WTC11 (cell line): ENCODE measurements around the gene SEC14L6. TPM values are rescaled to one million over a fixed set of nuclear protein-coding genes. Genes with fewer than 3 reads are reported as not detected.

Source experiments
- ATAC-seq: fragments of 200-7000 bp; cut with Tn5 transposase; 2 replicates; pipeline ENCODE4 v1.10.0; 2021; ENCODE audit warnings: mild to moderate bottlenecking, moderate library complexity
- CTCF ChIA-PET: fragments of 300-600 bp; sonication (Branson Sonifier 250); formaldehyde crosslinking; loops from one replicate; lab custom pipeline; 2021; ENCODE audit warnings: antibody characterized with exemption; lab: Charles Lee
- POLR2A ChIA-PET: fragments of 350-600 bp; sonication (Branson Sonifier 250); formaldehyde crosslinking; loops from one replicate; lab custom pipeline; 2021; ENCODE audit warnings: antibody characterized with exemption; lab: Charles Lee
- DNase-seq: peaks from one replicate; pipeline ENCODE4 v3.0.0; 2021; ENCODE audit warnings: low spot score
- H3K27ac Mint-ChIP-seq: 2 replicates; pipeline ENCODE4 v1.8.0; 2021; ENCODE audit warnings: mixed read lengths
- H3K27me3 Mint-ChIP-seq: 2 replicates; pipeline ENCODE4 v1.8.0; 2021; ENCODE audit warnings: low read depth, mild to moderate bottlenecking, moderate library complexity, mixed read lengths
- H3K36me3 Mint-ChIP-seq: 2 replicates; pipeline ENCODE4 v1.8.0; 2021; ENCODE audit warnings: mixed read lengths
- H3K4me1 Mint-ChIP-seq: 2 replicates; pipeline ENCODE4 v1.8.0; 2022; ENCODE audit warnings: mixed read lengths
- H3K4me3 Mint-ChIP-seq: 2 replicates; pipeline ENCODE4 v1.8.0; 2021; ENCODE audit warnings: mild to moderate bottlenecking, moderate library complexity, mixed read lengths
- H3K9me3 Mint-ChIP-seq: 2 replicates; pipeline ENCODE4 v1.8.0; 2021; ENCODE audit warnings: mixed read lengths
- ATF3 ChIP-seq: sonication (generic); formaldehyde crosslinking; conservative IDR thresholded peaks from 2 replicates; pipeline ENCODE4 v1.8.1; 2022; ENCODE audit warnings: mild to moderate bottlenecking, missing genetic modification reagents
- HMGA2 ChIP-seq: fragments of 250-450 bp; sonication (Bioruptor Pico); IDR thresholded peaks from 2 replicates; pipeline ENCODE4 v1.4.0; 2021; ENCODE audit warnings: mild to moderate bottlenecking, moderate library complexity
- IRF1 ChIP-seq: sonication (generic); formaldehyde crosslinking; IDR thresholded peaks from 2 replicates; pipeline ENCODE4 v1.8.0; 2023; ENCODE audit warnings: missing genetic modification reagents
- JUN ChIP-seq: sonication (generic); formaldehyde crosslinking; IDR thresholded peaks from 2 replicates; pipeline ENCODE4 v1.8.0; 2023; ENCODE audit warnings: mild to moderate bottlenecking, missing genetic modification reagents
- NFE2L1 ChIP-seq: sonication (generic); formaldehyde crosslinking; IDR thresholded peaks from 2 replicates; pipeline ENCODE4 v1.8.1; 2023; ENCODE audit warnings: missing genetic modification reagents
- NR2C2 ChIP-seq: sonication (generic); formaldehyde crosslinking; IDR thresholded peaks from 2 replicates; pipeline ENCODE4 v1.8.0; 2022; ENCODE audit warnings: mild to moderate bottlenecking, missing genetic modification reagents
- PRRX2 ChIP-seq: fragments of 250-450 bp; sonication (Bioruptor Pico); IDR thresholded peaks from 2 replicates; pipeline ENCODE4 v1.8.0; 2021; ENCODE audit warnings: mild to moderate bottlenecking
- SMAD4 ChIP-seq: sonication (generic); formaldehyde crosslinking; IDR thresholded peaks from 2 replicates; pipeline ENCODE4 v1.8.0; 2022; ENCODE audit warnings: mild to moderate bottlenecking, missing genetic modification reagents
- SOX15 ChIP-seq: fragments of 250-450 bp; sonication (Bioruptor Pico); IDR thresholded peaks from 2 replicates; pipeline ENCODE4 v1.9.0; 2021; ENCODE audit warnings: mild to moderate bottlenecking
- STAT6 ChIP-seq: sonication (generic); formaldehyde crosslinking; conservative IDR thresholded peaks from 2 replicates; pipeline ENCODE4 v1.8.1; 2023; ENCODE audit warnings: mild to moderate bottlenecking, low read depth, missing genetic modification reagents, moderate library complexity
- ZBTB21 ChIP-seq: sonication (generic); formaldehyde crosslinking; IDR thresholded peaks from 2 replicates; pipeline ENCODE4 v1.8.1; 2023; ENCODE audit warnings: mild to moderate bottlenecking, missing genetic modification reagents, borderline replicate concordance
- ZNF121 ChIP-seq: sonication (generic); formaldehyde crosslinking; IDR thresholded peaks from 2 replicates; pipeline ENCODE4 v1.8.0; 2023; ENCODE audit warnings: missing genetic modification reagents
- ZNF281 ChIP-seq: sonication (generic); formaldehyde crosslinking; IDR thresholded peaks from 2 replicates; pipeline ENCODE4 v1.8.0; 2023; ENCODE audit warnings: mild to moderate bottlenecking, missing genetic modification reagents
- ZNF416 ChIP-seq: fragments of 250-450 bp; sonication (Bioruptor Pico); IDR thresholded peaks from 2 replicates; pipeline ENCODE4 v1.9.0; 2021; ENCODE audit warnings: mild to moderate bottlenecking, inconsistent platforms
- total RNA-seq: library from RNA; stranded (reverse); gene quantifications from 3 replicates; pipeline ENCODE4 v1.2.3, GENCODE V29; 2021
- TF ChIP-seq, protein P1 (sequence below): sonication (generic); formaldehyde crosslinking; IDR thresholded peaks from 2 replicates; pipeline ENCODE4 v1.8.0; 2022; ENCODE audit warnings: missing genetic modification reagents
- TF ChIP-seq, protein P2 (sequence below): sonication (generic); formaldehyde crosslinking; IDR thresholded peaks from 2 replicates; pipeline ENCODE4 v1.8.1; 2022; ENCODE audit warnings: low read depth, missing genetic modification reagents, borderline replicate concordance
- TF ChIP-seq, protein P3 (sequence below): sonication (generic); formaldehyde crosslinking; IDR thresholded peaks from 2 replicates; pipeline ENCODE4 v1.8.1; 2023; ENCODE audit warnings: mild to moderate bottlenecking, moderate library complexity, missing genetic modification reagents
- TF ChIP-seq, protein P4 (sequence below): sonication (generic); formaldehyde crosslinking; IDR thresholded peaks from 2 replicates; pipeline ENCODE4 v1.8.0; 2022; ENCODE audit warnings: mild to moderate bottlenecking, missing genetic modification reagents

SEC14L6 gene
- total RNA-seq, 1 experiment from 2014 or later = 1.6 TPM

GRCh38 chr22:30535182-30535581, 11.4 kb downstream of the SEC14L6 start:
- Mint-ChIP-seq H3K27me3 (no peaks in the 10 kb centered on the region; the same call in 1 of the 2 replicates), H3K4me3 (no peak overlapping the region), H3K27ac (no peak overlapping the region), H3K9me3 (no peaks in the 10 kb centered on the region), H3K36me3 (no peaks in the 10 kb centered on the region), H3K4me1 (peaks cover 9% of the 10 kb centered on the region)
- DNase-seq (no peak), ATAC-seq (no peak)
- CTCF ChIA-PET = no interaction called here
- TF ChIP-seq NFE2L1 (CRISPR knock-in tag) = no peak
- no peak for TF ChIP-seq IRF1
- TF ChIP-seq PRRX2 (CRISPR knock-in tag) = no peak
- TF ChIP-seq HMGA2 = no peak
- TF ChIP-seq, protein P1, sequence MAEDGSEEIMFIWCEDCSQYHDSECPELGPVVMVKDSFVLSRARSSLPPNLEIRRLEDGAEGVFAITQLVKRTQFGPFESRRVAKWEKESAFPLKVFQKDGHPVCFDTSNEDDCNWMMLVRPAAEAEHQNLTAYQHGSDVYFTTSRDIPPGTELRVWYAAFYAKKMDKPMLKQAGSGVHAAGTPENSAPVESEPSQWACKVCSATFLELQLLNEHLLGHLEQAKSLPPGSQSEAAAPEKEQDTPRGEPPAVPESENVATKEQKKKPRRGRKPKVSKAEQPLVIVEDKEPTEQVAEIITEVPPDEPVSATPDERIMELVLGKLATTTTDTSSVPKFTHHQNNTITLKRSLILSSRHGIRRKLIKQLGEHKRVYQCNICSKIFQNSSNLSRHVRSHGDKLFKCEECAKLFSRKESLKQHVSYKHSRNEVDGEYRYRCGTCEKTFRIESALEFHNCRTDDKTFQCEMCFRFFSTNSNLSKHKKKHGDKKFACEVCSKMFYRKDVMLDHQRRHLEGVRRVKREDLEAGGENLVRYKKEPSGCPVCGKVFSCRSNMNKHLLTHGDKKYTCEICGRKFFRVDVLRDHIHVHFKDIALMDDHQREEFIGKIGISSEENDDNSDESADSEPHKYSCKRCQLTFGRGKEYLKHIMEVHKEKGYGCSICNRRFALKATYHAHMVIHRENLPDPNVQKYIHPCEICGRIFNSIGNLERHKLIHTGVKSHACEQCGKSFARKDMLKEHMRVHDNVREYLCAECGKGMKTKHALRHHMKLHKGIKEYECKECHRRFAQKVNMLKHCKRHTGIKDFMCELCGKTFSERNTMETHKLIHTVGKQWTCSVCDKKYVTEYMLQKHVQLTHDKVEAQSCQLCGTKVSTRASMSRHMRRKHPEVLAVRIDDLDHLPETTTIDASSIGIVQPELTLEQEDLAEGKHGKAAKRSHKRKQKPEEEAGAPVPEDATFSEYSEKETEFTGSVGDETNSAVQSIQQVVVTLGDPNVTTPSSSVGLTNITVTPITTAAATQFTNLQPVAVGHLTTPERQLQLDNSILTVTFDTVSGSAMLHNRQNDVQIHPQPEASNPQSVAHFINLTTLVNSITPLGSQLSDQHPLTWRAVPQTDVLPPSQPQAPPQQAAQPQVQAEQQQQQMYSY (CRISPR knock-in tag) = no peak
- no peak for TF ChIP-seq STAT6 (CRISPR knock-in tag)
- no peak for TF ChIP-seq ZNF281 (CRISPR knock-in tag)
- TF ChIP-seq ZNF416 = no peak
- TF ChIP-seq SMAD4 (CRISPR knock-in tag) = no peak
- no peak for TF ChIP-seq ZNF121
- no peak for TF ChIP-seq SOX15 (CRISPR knock-in tag)
- TF ChIP-seq NR2C2 (CRISPR knock-in tag) = no peak
- TF ChIP-seq JUN (CRISPR knock-in tag) = no peak
- TF ChIP-seq ZBTB21 = no peak
- POLR2A ChIA-PET = no interaction called here

- ATAC-seq (peak; percentile 52; the same call in 1 of the 2 replicates), DNase-seq (no peak)
- Mint-ChIP-seq H3K4me3 (no peak overlapping the region), H3K4me1 (no peaks in the 10 kb centered on the region; the same call in 1 of the 2 replicates), H3K27me3 (no peaks in the 10 kb centered on the region; the same call in 1 of the 2 replicates), H3K36me3 (no peaks in the 10 kb centered on the region), H3K9me3 (no peaks in the 10 kb centered on the region), H3K27ac (no peak overlapping the region)
- ChIA-PET CTCF (interaction anchor here (0.9 to 1.3 kb wide), 3 partner anchors 42 to 105 kb away, joined by 3 to 4 read pairs (median 3); no protein-coding TSS in a partner anchor), POLR2A (no interaction called here)
- TF ChIP-seq, protein P2, sequence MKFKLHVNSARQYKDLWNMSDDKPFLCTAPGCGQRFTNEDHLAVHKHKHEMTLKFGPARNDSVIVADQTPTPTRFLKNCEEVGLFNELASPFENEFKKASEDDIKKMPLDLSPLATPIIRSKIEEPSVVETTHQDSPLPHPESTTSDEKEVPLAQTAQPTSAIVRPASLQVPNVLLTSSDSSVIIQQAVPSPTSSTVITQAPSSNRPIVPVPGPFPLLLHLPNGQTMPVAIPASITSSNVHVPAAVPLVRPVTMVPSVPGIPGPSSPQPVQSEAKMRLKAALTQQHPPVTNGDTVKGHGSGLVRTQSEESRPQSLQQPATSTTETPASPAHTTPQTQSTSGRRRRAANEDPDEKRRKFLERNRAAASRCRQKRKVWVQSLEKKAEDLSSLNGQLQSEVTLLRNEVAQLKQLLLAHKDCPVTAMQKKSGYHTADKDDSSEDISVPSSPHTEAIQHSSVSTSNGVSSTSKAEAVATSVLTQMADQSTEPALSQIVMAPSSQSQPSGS (CRISPR knock-in tag) = no peak
- TF ChIP-seq, protein P3, sequence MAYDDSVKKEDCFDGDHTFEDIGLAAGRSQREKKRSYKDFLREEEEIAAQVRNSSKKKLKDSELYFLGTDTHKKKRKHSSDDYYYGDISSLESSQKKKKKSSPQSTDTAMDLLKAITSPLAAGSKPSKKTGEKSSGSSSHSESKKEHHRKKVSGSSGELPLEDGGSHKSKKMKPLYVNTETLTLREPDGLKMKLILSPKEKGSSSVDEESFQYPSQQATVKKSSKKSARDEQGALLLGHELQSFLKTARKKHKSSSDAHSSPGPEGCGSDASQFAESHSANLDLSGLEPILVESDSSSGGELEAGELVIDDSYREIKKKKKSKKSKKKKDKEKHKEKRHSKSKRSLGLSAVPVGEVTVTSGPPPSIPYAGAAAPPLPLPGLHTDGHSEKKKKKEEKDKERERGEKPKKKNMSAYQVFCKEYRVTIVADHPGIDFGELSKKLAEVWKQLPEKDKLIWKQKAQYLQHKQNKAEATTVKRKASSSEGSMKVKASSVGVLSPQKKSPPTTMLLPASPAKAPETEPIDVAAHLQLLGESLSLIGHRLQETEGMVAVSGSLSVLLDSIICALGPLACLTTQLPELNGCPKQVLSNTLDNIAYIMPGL = no peak
- TF ChIP-seq, protein P4, sequence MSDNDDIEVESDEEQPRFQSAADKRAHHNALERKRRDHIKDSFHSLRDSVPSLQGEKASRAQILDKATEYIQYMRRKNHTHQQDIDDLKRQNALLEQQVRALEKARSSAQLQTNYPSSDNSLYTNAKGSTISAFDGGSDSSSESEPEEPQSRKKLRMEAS (CRISPR knock-in tag) = no peak
- no peak for TF ChIP-seq ATF3 (CRISPR knock-in tag)
Observed at GRCh38 chr22:30531651-30532608, 14.6 kb downstream of the SEC14L6 start.
